Coronary artery (tissue), 2 donors: Measurements from ENCODE around the gene PTK7.
"Not testable (repeated sequence)": the region's sequence is repeated elsewhere in the genome, so short reads cannot be mapped to it uniquely, and the experiment has no call there.

Source experiments
- DNase-seq: peaks from one replicate; pipeline ENCODE4 v3.0.0-alpha.2; 2017; ENCODE audit warnings: low spot score
- H3K27ac ChIP-seq, 2 donors: fragments of 200-600 bp; sonication (generic); one replicate each; pipeline ENCODE4 v1.5.1; 2016 to 2019
- H3K4me3 ChIP-seq: fragments of 200-600 bp; sonication (generic); 2 replicates; pipeline ENCODE4 v1.5.1; 2016; ENCODE audit warnings: mild to moderate bottlenecking, moderate library complexity
- CTCF ChIP-seq: fragments of 200-600 bp; sonication (generic); IDR thresholded peaks from one replicate; pipeline ENCODE4 v1.5.1; 2019; ENCODE audit warnings: antibody characterized with exemption

Gene PTK7

DNA sequence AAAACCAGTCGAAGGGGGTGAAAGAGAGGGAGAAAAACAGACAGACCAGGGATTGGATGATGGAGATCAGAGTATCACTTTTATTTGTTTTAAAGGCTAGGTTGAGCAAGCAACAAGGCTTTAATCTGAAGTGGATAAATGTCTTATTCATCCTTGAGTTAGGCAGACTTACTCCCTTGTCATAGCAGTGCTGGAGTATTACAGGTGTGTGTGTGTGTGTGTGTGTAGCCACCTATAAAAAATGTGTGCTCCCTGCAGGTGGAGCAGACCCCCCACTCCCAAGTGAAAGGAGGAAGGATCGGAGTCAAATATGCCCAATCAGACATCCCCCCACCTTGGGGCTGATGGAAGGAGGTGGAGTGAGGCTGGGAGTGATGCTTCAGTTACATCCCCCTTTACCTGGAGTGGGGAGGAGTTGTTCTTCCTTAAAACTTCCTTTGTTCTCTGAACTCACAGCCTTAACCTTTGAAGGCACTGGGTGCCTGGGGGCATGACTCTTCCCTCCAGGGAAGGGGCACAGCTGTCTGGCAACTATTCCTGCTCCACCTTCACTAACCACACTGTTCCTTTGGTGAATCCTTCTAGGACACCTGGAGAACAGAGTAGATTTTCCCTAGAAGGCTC is 27.3 kb downstream of the PTK7 start:
- H3K4me3 ChIP-seq: no peak overlapping the region
- no peak overlapping the region for H3K27ac ChIP-seq
- DNase-seq: no peak
- TF ChIP-seq CTCF: no peak

- H3K4me3 ChIP-seq: no peak overlapping the region
- no peak for TF ChIP-seq CTCF
- H3K27ac ChIP-seq: no peak overlapping the region
- no peak for DNase-seq
Observed at GRCh38 chr6:43105538-43106222, 29.6 kb downstream of the PTK7 start.

DNA sequence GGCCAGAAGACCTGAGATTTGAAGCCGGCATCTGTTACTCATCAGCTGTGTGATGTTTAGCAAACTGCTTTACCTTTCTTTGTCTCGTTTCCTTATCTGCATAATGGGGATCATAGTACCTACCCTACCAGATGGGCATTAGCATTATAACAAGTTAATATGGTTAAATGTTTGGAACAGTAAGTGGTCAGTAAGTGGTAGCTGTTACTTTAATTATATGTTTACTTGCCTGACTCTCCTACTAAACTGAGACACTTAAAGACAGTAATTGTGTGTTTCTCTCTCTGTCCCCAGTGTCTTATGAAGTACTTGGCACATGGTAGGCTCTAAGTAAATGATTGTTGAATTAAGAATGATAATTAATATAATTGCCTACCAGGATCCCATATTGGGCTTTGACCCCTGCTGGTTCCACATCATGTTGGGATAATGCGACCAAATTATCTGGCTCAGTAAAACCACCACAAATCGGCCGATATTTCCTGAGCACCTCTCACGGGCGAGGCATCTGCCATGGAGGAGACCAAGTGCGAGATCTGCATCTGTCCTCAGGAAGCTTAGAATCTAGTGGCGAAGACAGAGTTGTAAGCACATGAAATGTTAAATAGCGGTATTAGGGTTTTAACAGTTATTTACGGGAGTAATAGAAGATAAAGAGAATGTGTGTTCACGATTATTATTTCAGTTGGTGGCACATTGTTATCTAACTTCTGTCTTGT is 31.4 kb downstream of the PTK7 start:
- no peak for DNase-seq
- Histone ChIP-seq H3K27ac (no peak overlapping the region), H3K4me3 (no peak overlapping the region)
- no peak for TF ChIP-seq CTCF

- H3K4me3 ChIP-seq: no peak overlapping the region
- peak overlapping the region in 1 of 2 donors; percentile 15 for H3K27ac ChIP-seq
- DNase-seq: no peak
- no peak for TF ChIP-seq CTCF
Observed at GRCh38 chr6:43113431-43114260, 37.5 kb downstream of the PTK7 start.

DNA sequence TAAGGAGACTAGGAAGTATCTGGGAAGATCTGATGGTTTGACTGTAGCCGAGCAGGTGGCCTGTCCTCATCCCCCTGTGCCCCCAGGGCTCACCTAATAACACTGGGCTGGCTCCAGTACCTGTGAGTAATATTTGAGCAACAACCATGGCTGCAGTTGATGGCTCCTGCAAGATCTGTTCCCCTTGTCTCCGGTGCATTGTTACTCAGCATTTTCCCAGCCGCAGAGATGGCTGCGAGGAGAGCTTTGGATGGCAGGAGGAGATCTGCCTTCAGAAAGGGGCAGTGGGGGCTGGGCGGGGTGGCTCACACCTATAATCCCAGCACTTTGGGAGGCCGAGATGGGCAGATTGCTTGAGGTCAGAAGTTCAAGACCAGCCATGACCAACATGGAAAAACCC is 39.3 kb downstream of the PTK7 start:
- TF ChIP-seq CTCF: no peak
- no peak overlapping the region for H3K27ac ChIP-seq
- H3K4me3 ChIP-seq: no peak overlapping the region
- no peak for DNase-seq

DNA sequence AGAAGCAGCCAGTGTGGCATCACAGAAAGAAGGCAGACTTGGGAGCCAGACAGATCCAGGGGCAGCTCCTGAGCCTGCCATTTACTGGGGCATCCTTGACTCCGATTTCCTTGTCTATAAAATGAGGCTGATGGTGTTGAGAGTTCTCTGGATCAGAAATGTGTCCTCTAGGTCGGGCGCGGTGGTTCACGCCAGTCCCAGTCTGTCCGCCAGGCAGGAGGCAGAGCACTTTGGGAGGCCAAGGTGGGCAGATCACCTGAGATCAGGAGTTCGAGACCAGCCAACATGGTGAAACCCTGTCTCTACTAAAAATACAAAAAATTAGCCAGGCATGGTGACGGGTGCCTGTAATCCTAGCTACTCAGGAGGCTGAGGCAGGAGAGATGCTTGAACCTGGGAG is 41.4 kb downstream of the PTK7 start:
- not testable (repeated sequence) for H3K4me3 ChIP-seq, DNase-seq, H3K27ac ChIP-seq

DNA sequence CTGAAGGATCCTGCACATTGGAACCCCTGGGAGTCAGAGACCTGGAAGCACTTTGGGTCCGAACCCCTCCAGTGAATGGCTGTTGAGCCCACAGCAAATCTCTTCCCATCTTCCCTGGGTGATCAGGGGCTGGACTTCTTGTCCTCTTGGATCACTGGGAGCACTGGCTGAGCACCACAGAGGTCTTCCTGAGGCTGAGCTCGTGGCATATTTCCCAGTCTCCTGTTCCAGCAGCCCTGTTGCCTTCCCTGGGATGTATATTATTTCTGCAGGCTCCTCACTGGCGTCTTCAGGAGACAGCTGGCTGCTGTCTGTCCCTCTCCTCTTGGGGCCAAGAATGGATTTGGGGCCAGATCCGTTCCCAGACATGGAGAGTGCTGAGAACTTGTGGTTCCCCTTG is 43.4 kb downstream of the PTK7 start:
- DNase-seq: no peak
- Histone ChIP-seq H3K4me3 (no peak overlapping the region), H3K27ac (no peak overlapping the region)
- TF ChIP-seq CTCF: no peak
